Endothelial cell of umbilical vein (primary cell): Measurements from ENCODE around the gene PSME4. TPM values are rescaled to one million over a fixed set of nuclear protein-coding genes. Genes with fewer than 3 reads are reported as not detected.

Experiments used
- BruUV-seq: library from RNA; stranded (reverse); fragments of 400-500 nt; replicated peaks from 2 replicates; lab custom pipeline; 2021; lab: Mats Ljungman, UMichigan
- CTCF ChIA-PET: fragments of 300-600, 350-600 bp; sonication (Branson Sonifier 250); formaldehyde crosslinking; loops from one replicate; lab custom pipeline; 2021; ENCODE audit warnings: antibody characterized with exemption, inconsistent platforms; lab: Charles Lee
- POLR2A ChIA-PET: fragments of 300-600, 350-600 bp; sonication (Branson Sonifier 250); formaldehyde crosslinking; loops from one replicate; lab custom pipeline; 2021; ENCODE audit warnings: antibody characterized with exemption, inconsistent platforms; lab: Charles Lee
- DNase-seq: peaks from one replicate; pipeline ENCODE4 v3.0.0-alpha.2; 2011; ENCODE audit warnings: low read depth, low spot score
- FAIRE-seq: peaks from 2 replicates; lab custom pipeline; 2011; peaks lifted over from hg19 to GRCh38; lab: Jason Lieb, UNC
- H2AFZ ChIP-seq: 2 replicates; pipeline ENCODE4 v1.6.0; 2012; ENCODE audit warnings: low read depth, low read length, control low read depth, inconsistent platforms
- H3K27ac ChIP-seq: 2 replicates; pipeline ENCODE4 v1.5.1; 2011; ENCODE audit warnings: low read depth, mild to moderate bottlenecking, control low read depth, low read length, moderate library complexity; ENCODE audit not compliant: insufficient read depth
- H3K27me3 ChIP-seq, 2 experiments: 2 replicates each; pipeline versions ENCODE4 v1.6.0 to v1.6.1; 2011; ENCODE audit warnings: low read length in 2 of 2, mixed read lengths in 1 of 2; ENCODE audit not compliant: control insufficient read depth in 2 of 2, insufficient read depth in 2 of 2
- H3K36me3 ChIP-seq, 2 experiments: 2 replicates in 1 of 2; 3 replicates in 1 of 2; pipeline ENCODE4 v1.5.1; 2011; ENCODE audit warnings: low read length in 2 of 2, mild to moderate bottlenecking in 1 of 2, moderate library complexity in 1 of 2; ENCODE audit not compliant: control insufficient read depth in 2 of 2, insufficient read depth in 2 of 2; ENCODE audit errors: extremely low read depth in 1 of 2
- H3K4me1 ChIP-seq: 3 replicates; pipeline ENCODE4 v1.5.1; 2011; ENCODE audit warnings: mild to moderate bottlenecking, low read length; ENCODE audit not compliant: control insufficient read depth, insufficient read depth; ENCODE audit errors: extremely low read depth
- H3K4me2 ChIP-seq: 2 replicates; pipeline ENCODE4 v1.6.1; 2011; ENCODE audit warnings: low read length, control low read depth, mixed read lengths; ENCODE audit not compliant: insufficient read depth
- H3K4me3 ChIP-seq, 3 experiments: fragments of 200-600 bp in 1 of 3; sonication (generic), shearing (Covaris generic) in 1 of 3; replicated peaks in 1 of 3; 2 replicates each; pipeline ENCODE4 v1.5.1; 2011 to 2016; ENCODE audit warnings: control low read depth in 3 of 3, low read length in 3 of 3, mild to moderate bottlenecking in 2 of 3, inconsistent platforms in 1 of 3, low read depth in 1 of 3, moderate library complexity in 1 of 3; ENCODE audit not compliant: insufficient read depth in 1 of 3
- H3K79me2 ChIP-seq: 2 replicates; pipeline ENCODE4 v1.6.0; 2012; ENCODE audit warnings: low read length, inconsistent platforms; ENCODE audit not compliant: control insufficient read depth, insufficient read depth
- H3K9ac ChIP-seq: replicated peaks from 2 replicates; pipeline ENCODE3; 2011; ENCODE audit warnings: low read length, control low read depth; ENCODE audit not compliant: insufficient read depth; ENCODE audit errors: extremely low read depth
- H3K9me1 ChIP-seq: replicated peaks from 3 replicates; pipeline ENCODE4 v1.6.0; 2011; ENCODE audit warnings: mild to moderate bottlenecking, low read length; ENCODE audit not compliant: control insufficient read depth, insufficient read depth; ENCODE audit errors: extremely low read depth
- H3K9me3 ChIP-seq: replicated peaks from 2 replicates; pipeline ENCODE4 v1.5.1; 2012; ENCODE audit warnings: low read length, inconsistent platforms; ENCODE audit not compliant: control insufficient read depth, insufficient read depth
- H4K20me1 ChIP-seq: replicated peaks from 2 replicates; pipeline ENCODE3; 2011; ENCODE audit warnings: mild to moderate bottlenecking, low read length; ENCODE audit not compliant: control insufficient read depth, insufficient read depth; ENCODE audit errors: extremely low read depth
- EZH2 ChIP-seq: IDR thresholded peaks from 2 replicates; pipeline ENCODE4 v1.6.1; 2012; ENCODE audit warnings: borderline replicate concordance, low read depth, mild to moderate bottlenecking, moderate library complexity, low read length, inconsistent platforms; ENCODE audit not compliant: severe bottlenecking
- FOS ChIP-seq: IDR thresholded peaks from 2 replicates; pipeline ENCODE4 v1.6.1; 2011; ENCODE audit warnings: mild to moderate bottlenecking, low read length, moderate library complexity, borderline replicate concordance; ENCODE audit not compliant: insufficient read depth
- GATA2 ChIP-seq: IDR thresholded peaks from 2 replicates; pipeline ENCODE4 v1.7.0; 2011; ENCODE audit warnings: low read depth, mild to moderate bottlenecking, moderate library complexity, mixed read lengths, low read length; ENCODE audit not compliant: insufficient read length, insufficient read depth
- JUN ChIP-seq: IDR thresholded peaks from 2 replicates; pipeline ENCODE4 v1.6.1; 2011; ENCODE audit warnings: borderline replicate concordance, low read depth; ENCODE audit not compliant: insufficient read length, insufficient read depth
- MAX ChIP-seq: IDR thresholded peaks from 2 replicates; pipeline ENCODE4 v1.6.1; 2011; ENCODE audit not compliant: insufficient read depth, insufficient read length
- MYC ChIP-seq: IDR thresholded peaks from one replicate; pipeline ENCODE4 v1.6.1; 2011; ENCODE audit warnings: mild to moderate bottlenecking, low read depth, low read length
- POLR2A ChIP-seq: IDR thresholded peaks from 2 replicates; pipeline ENCODE4 v1.6.1; 2012; ENCODE audit warnings: low read depth, mild to moderate bottlenecking, control low read depth, low read length
- POLR2AphosphoS5 ChIP-seq: IDR thresholded peaks from 2 replicates; pipeline ENCODE4 v1.6.1; 2012; ENCODE audit warnings: low read depth, mild to moderate bottlenecking, control low read depth, low read length, moderate library complexity; ENCODE audit not compliant: insufficient read depth
- dilution Hi-C: fragments of 300-500 bp; cut with MboI; formaldehyde crosslinking; loops from one replicate; pipeline ENCODE4 v1.15.0; 2019; ENCODE audit warnings: low sequenced_read_pairs; ENCODE audit not compliant: extremely low pct_ligation_motif_present
- intact Hi-C: fragments of 100-400 bp; cut with micrococcal nuclease; formaldehyde crosslinking; loops from one replicate; pipeline ENCODE4 v1.10.0; 2022
- polyA plus RNA-seq, 4 experiments: library from polyadenylated mRNA; depleted of rRNA in 3 of 4; stranded (reverse) in 3 of 4; unstranded in 1 of 4; fragments of >200 nt; gene quantifications; 2 replicates each; pipeline versions ENCODE4 v1.2.1 to v1.2.3, GENCODE V29; 2011 to 2012; ENCODE audit warnings: missing spikeins in 1 of 4
- total RNA-seq: library from RNA; stranded (reverse); gene quantifications from 2 replicates; pipeline ENCODE4 v1.2.3, GENCODE V29; 2021
- TF ChIP-seq, protein P1 (sequence below), 2 donors: IDR thresholded peaks; 1 replicate in 1 of 2; 2 replicates in 1 of 2; pipeline ENCODE4 v1.5.1; 2011; ENCODE audit warnings: low read length in 2 of 2, mild to moderate bottlenecking in 2 of 2, moderate library complexity in 2 of 2, control low read depth in 1 of 2, inconsistent platforms in 1 of 2, low read depth in 1 of 2; ENCODE audit not compliant: insufficient read depth in 1 of 2; ENCODE audit errors: extremely low read depth in 1 of 2

Gene PSME4
- total and polyA plus RNA-seq, 2 donors (not counting 3 experiments of a cell fraction or from before 2014, with no cell fraction given), result 24.7 to 82.6 TPM

- Histone ChIP-seq H3K36me3 (peaks cover 12 to 35% of the 10 kb centered on the region in 2 experiments), H3K27ac (no peak overlapping the region), H3K9me3 (no peaks in the 10 kb centered on the region), H3K9ac (no peak overlapping the region), H3K27me3 (no peaks in the 10 kb centered on the region), H3K4me3 (no peak overlapping the region), H4K20me1 (no peaks in the 10 kb centered on the region), H3K9me1 (no peaks in the 10 kb centered on the region), H3K79me2 (peaks cover 4% of the 10 kb centered on the region), H3K4me1 (peaks cover 5% of the 10 kb centered on the region), H3K4me2 (no peak overlapping the region), H2AFZ (no peak overlapping the region)
- FAIRE-seq (no peak), DNase-seq (no peak)
- ChIA-PET POLR2A (no interaction called here), CTCF (no interaction called here)
- intact Hi-C loops (no loop called here), dilution Hi-C loops (no loop called here)
- BruUV-seq, result no TSS peak
- TF ChIP-seq FOS (no peak), MYC (no peak), EZH2 (no peak), POLR2AphosphoS5 (no peak), GATA2 (no peak), POLR2A (no peak), MAX (no peak), JUN (no peak)
- TF ChIP-seq, protein P1, sequence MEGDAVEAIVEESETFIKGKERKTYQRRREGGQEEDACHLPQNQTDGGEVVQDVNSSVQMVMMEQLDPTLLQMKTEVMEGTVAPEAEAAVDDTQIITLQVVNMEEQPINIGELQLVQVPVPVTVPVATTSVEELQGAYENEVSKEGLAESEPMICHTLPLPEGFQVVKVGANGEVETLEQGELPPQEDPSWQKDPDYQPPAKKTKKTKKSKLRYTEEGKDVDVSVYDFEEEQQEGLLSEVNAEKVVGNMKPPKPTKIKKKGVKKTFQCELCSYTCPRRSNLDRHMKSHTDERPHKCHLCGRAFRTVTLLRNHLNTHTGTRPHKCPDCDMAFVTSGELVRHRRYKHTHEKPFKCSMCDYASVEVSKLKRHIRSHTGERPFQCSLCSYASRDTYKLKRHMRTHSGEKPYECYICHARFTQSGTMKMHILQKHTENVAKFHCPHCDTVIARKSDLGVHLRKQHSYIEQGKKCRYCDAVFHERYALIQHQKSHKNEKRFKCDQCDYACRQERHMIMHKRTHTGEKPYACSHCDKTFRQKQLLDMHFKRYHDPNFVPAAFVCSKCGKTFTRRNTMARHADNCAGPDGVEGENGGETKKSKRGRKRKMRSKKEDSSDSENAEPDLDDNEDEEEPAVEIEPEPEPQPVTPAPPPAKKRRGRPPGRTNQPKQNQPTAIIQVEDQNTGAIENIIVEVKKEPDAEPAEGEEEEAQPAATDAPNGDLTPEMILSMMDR (IDR thresholded peaks at IDR 0.05; ENCODE audit: extremely low read depth in 1 of 2, insufficient read depth in 1 of 2, low read depth in 1 of 2, low read length in 2 of 2), result no peak
These were observed 85.9 kb downstream of the PSME4 start for GRCh38 chr2:53884883-53885282.
